Spleen (tissue), 11 donors: ENCODE measurements around the gene HOXB7. TPM values are rescaled to one million over a fixed set of nuclear protein-coding genes. Genes with fewer than 3 reads are reported as not detected.

Experiments
- DNase-seq: peaks from one replicate; pipeline ENCODE4 v3.0.0-alpha.2; 2020
- H3K27ac ChIP-seq, 8 donors: fragments of 200-600 bp; sonication (generic) in 7 of 8; 1 replicate in 4 of 8; 2 replicates in 4 of 8; pipeline versions ENCODE4 v1.5.0 to v1.8.0; 2016 to 2021; ENCODE audit warnings: inconsistent platforms in 4 of 8, mild to moderate bottlenecking in 4 of 8, moderate library complexity in 1 of 8
- H3K27me3 ChIP-seq, 7 donors: fragments of 200-600 bp; sonication (generic) in 6 of 7; replicated peaks in 1 of 7; 1 replicate in 4 of 7; 2 replicates in 3 of 7; pipeline versions ENCODE4 v1.5.0 to v1.8.0; 2016 to 2021; ENCODE audit warnings: inconsistent platforms in 3 of 7, mild to moderate bottlenecking in 1 of 7
- H3K36me3 ChIP-seq, 6 donors: fragments of 200-600 bp; sonication (generic) in 5 of 6; 1 replicate in 4 of 6; 2 replicates in 2 of 6; pipeline versions ENCODE4 v1.5.0 to v1.8.0; 2016 to 2021; ENCODE audit warnings: inconsistent platforms in 2 of 6
- H3K4me1 ChIP-seq, 6 donors: fragments of 200-600 bp; sonication (generic) in 5 of 6; 1 replicate in 3 of 6; 2 replicates in 3 of 6; pipeline versions ENCODE4 v1.5.0 to v1.8.0; 2016 to 2021; ENCODE audit warnings: inconsistent platforms in 3 of 6
- H3K4me3 ChIP-seq, 8 donors: fragments of 200-600 bp; sonication (generic) in 7 of 8; 1 replicate in 4 of 8; 2 replicates in 4 of 8; pipeline versions ENCODE4 v1.5.0 to v1.8.0; 2016 to 2021; ENCODE audit warnings: inconsistent platforms in 4 of 8, mild to moderate bottlenecking in 4 of 8, moderate library complexity in 2 of 8
- H3K9me3 ChIP-seq, 8 donors: fragments of 200-600 bp; sonication (generic) in 7 of 8; 1 replicate in 4 of 8; 2 replicates in 4 of 8; pipeline versions ENCODE4 v1.5.0 to v1.8.0; 2016 to 2021; ENCODE audit warnings: inconsistent platforms in 4 of 8
- CTCF ChIP-seq, 11 experiments: fragments of 200-600 bp in 7 of 11; fragments of 450-650 bp in 4 of 11; sonication (generic) in 4 of 11; IDR thresholded peaks in 8 of 11; conservative IDR thresholded peaks in 3 of 11; 1 replicate in 7 of 11; 2 replicates in 4 of 11; pipeline versions ENCODE4 v1.4.0 to v1.8.0; 2016 to 2021; ENCODE audit warnings: antibody characterized with exemption in 11 of 11, inconsistent platforms in 4 of 11, mild to moderate bottlenecking in 1 of 11
- POLR2A ChIP-seq, 3 donors: fragments of 450-650 bp; IDR thresholded peaks; one replicate each; pipeline ENCODE4 v1.5.1; 2017; ENCODE audit warnings: antibody characterized with exemption in 3 of 3, mild to moderate bottlenecking in 1 of 3
- POLR2AphosphoS5 ChIP-seq, 3 donors: sonication (generic); formaldehyde crosslinking; IDR thresholded peaks; one replicate each; pipeline ENCODE4 v1.5.1; 2017; ENCODE audit warnings: antibody characterized with exemption in 3 of 3
- WGBS, 5 donors: extraction: QIAGEN DNeasy Blood & Tissue Kit in 3 of 5; methylation state at CpG; one replicate each; pipeline versions ENCODE4 v1.1.5 to v1.1.7; 2013 to 2018; 5-methylcytosine and 5-hydroxymethylcytosine counted together
- intact Hi-C: fragments of 100-400 bp; cut with DNase I; formaldehyde crosslinking; loops from one replicate; pipeline ENCODE4 v1.15.0; 2023; ENCODE audit warnings: low total_unique reads
- polyA plus RNA-seq, 3 donors: library from polyadenylated mRNA; stranded (reverse); fragments of 200-250 nt; gene quantifications; one replicate each; pipeline ENCODE4 v1.2.1, GENCODE V29; 2013
- total RNA-seq, 7 donors: library from RNA; depleted of rRNA in 3 of 7; stranded (reverse); fragments of >200 nt in 3 of 7; fragmentation: NEBNext Ultra II Directional in 4 of 7; extraction: Animal tissue kit (Norgen Biotek cat#: 25700) in 4 of 7; gene quantifications; one replicate each; pipeline versions ENCODE4 v1.1.0 to v1.2.1, GENCODE V29; 2016 to 2021
- donor health status: healthy with polysubstance abuse.
- donor health status: DM: no; HTN: no; CAD: no; lungs with moderate emphysema.
- donor health status: DM: no; HTN: no; CAD: no.
- donor health status: Bipolar disorder and iron deficiency.
- donor health status: healthy.
- donor health status: DM: no; HTN: no; CAD: no.
- donor health status: DM: yes; HTN: yes; CAD: no.

HOXB7 gene
- total and polyA plus RNA-seq, 10 donors: 1.3 to 7.5 (median 3.1) TPM

DNA sequence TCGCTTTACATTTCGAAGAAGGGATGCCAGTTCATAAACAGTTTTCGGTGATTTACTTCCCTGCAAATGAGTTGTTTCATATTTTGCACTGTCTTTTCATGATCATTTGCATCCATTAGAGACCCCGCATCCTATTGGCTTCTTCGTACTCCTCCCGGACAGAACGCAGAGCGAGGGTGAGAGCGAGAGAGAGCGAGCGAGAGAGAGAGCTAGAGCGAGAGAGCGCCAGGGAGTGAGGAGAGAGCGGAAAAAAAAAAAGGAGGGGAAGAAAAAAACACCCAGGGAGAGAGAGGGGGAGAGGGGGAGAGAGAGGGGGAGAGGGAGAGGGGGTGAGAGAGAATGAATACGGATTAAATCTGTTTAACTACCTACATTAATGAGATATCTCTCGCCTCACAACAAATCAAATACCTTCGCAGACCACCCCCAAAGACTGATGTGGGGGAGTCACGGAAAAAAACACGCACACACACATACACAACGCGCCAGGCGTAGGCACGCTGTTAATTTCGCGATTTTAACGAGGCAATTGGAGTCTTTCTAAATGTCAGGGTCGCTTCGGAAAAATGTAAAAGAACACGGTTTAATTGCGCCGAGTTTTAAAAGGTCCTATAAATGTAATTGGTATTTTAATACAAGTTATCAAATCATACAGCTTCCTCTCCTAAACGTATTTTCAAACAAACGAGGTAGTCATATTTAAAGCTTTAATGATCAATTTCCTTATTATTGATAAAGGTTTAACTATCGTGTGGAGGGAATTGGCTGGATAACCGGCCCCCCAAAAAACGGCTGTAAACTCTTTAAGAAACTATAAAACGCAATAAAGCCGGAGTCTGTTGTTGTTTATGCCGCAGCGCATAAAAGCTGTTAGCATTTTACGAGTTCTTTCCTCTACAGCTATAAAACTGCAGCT is 4.5 kb upstream of the HOXB7 start, which contains the start of gene HOXB8:
Gene HOXB8, minus strand, starts transcription at position 246 of the 916 bp plus-strand sequence. CDS start 588 bp downstream, outside the sequence.
- Histone ChIP-seq H3K27ac (no peak within 1 kb of the TSS), H3K27me3 (peaks cover 26 to 100% (median 99%) of the 10 kb centered on the region in 7 donors), H3K36me3 (no peaks in the 10 kb centered on the region), H3K4me3 (peak within 1 kb of the TSS in 3 of 8 donors; percentile 13 to 49 (median 15)), H3K9me3 (no peaks in the 10 kb centered on the region), H3K4me1 (peaks cover 21 to 69% (median 56%) of the 10 kb centered on the region in 6 donors)
- WGBS, 5 donors: 15 to 19% (median 18%) methylated on average over 41 of the region's 41 CpGs
- TF ChIP-seq CTCF (IDR thresholded peaks at IDR 0.05 in 8 of 11, conservative IDR thresholded peaks at IDR 0.05 in 3 of 11): no peak
- no peak for TF ChIP-seq POLR2A (IDR thresholded peaks at IDR 0.05)
- no peak for TF ChIP-seq POLR2AphosphoS5 (IDR thresholded peaks at IDR 0.05)
- DNase-seq: no peak
- intact Hi-C loops: loop anchor here (10.0 kb wide), 1 partner anchor 461 kb away; no protein-coding TSS in a partner anchor

- no peak for DNase-seq
- Histone ChIP-seq H3K9me3 (no peaks in the 10 kb centered on the region), H3K36me3 (no peaks in the 10 kb centered on the region), H3K4me3 (peak overlapping the region in 3 of 8 donors; percentile 13 to 85 (median 15)), H3K27me3 (peaks cover 21 to 100% (median 99%) of the 10 kb centered on the region in 7 donors), H3K27ac (no peak overlapping the region), H3K4me1 (peaks cover 21 to 76% (median 64%) of the 10 kb centered on the region in 6 donors)
- WGBS, 5 donors: 2 to 5% (median 4%) methylated on average over 30 to 55 of the region's 55 CpGs
- TF ChIP-seq POLR2AphosphoS5 (IDR thresholded peaks at IDR 0.05) (peak in 1 of 3 donors; percentile 51), POLR2A (IDR thresholded peaks at IDR 0.05) (no peak), CTCF (IDR thresholded peaks at IDR 0.05 in 8 of 11, conservative IDR thresholded peaks at IDR 0.05 in 3 of 11) (peak in 1 of 11 experiments; percentile 7)
- intact Hi-C loops: loop anchor here (10.0 kb wide), 1 partner anchor 459 kb away; no protein-coding TSS in a partner anchor
Measured at GRCh38 chr17:48613862-48614694, 3.3 kb upstream of the HOXB7 start.

DNA sequence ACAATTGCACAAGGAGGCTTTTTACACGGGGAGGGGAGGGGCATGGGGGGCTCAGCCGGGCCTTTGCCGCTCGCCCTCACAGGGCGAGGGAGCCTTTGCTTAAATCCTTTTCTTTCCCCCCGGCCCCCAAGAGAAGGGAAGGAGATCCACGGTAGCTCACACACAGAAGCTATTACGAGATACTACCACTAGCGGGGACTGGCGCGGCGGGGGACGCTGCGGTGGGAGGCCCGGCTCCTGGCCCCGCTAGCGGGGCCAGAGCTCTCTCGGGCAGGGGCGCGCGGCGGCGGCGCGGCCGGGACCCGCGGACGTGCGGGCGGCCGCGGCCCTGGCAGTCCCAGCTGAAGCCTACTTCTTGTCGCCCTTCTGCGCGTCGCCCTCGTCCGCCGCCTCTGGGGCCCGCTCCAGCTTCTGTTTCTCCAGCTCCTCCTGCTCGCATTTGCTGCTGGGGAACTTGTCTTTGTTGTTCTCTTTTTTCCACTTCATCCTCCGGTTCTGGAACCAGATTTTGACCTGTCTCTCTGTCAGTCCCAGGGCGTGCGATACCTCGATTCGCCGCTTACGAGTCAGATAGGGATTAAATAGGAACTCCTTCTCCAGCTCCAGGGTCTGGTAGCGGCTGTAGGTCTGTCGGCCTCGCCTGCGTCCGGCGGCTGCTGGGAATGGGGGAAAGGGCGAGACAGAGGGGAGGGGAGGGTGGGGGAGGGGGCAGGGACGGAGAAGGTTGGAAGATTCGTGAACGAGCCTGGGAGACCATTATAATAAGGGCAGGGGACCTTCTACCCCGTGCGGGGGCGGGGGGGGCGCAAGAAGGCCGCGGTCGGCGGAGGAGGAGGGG is 2.3 kb upstream of the HOXB7 start:
- TF ChIP-seq POLR2AphosphoS5 (IDR thresholded peaks at IDR 0.05) (no peak), CTCF (IDR thresholded peaks at IDR 0.05 in 8 of 11, conservative IDR thresholded peaks at IDR 0.05 in 3 of 11) (peak in 6 of 11 experiments; percentile 8 to 54 (median 26))
- 1 to 3% (median 2%) methylated on average over 47 to 67 of the region's 67 CpGs for WGBS, 5 donors
- no peak overlapping the region for H3K27ac ChIP-seq
- peak; percentile 47 for DNase-seq
- intact Hi-C loops: loop anchor here (10.0 kb wide), 1 partner anchor 458 kb away; no protein-coding TSS in a partner anchor
- no peaks in the 10 kb centered on the region for H3K36me3 ChIP-seq
- no peaks in the 10 kb centered on the region for H3K9me3 ChIP-seq
- H3K4me3 ChIP-seq: peak overlapping the region in 6 of 8 donors; percentile 17 to 85 (median 63)
- H3K27me3 ChIP-seq: peaks cover 19 to 100% (median 92%) of the 10 kb centered on the region in 7 donors
- H3K4me1 ChIP-seq: peaks cover 14 to 66% (median 56%) of the 10 kb centered on the region in 6 donors
